Measurements from ENCODE around the gene CSF2RB. TPM values are rescaled to one million over a fixed set of nuclear protein-coding genes. Genes with fewer than 3 reads are reported as not detected.

The CSF2RB gene
- total RNA-seq, 1 donor from 2014 or later = under 0.01 TPM

DNA sequence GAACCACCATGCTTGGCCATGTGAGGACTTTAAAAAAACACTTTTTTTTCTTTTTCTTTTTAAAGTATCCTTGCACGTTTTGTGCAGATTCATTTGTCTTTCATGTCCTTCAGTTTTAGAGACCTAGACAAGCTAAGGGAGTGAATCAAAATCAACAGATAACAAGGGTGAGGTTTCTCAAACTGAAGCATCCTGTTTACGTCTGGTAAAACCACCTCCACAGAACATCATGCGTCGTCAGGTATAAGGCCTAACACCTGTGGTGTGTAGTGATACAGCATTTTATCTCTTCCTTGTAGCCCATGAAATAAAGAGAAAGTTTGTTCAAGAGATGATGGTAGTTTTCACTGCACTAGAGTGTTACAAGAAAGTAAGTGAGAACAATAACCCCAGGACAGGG is 26.3 kb upstream of the CSF2RB start:
- no peak overlapping the region for H3K4me3 ChIP-seq (ENCODE audit: low read depth, low read length)
- TF ChIP-seq, protein P1, sequence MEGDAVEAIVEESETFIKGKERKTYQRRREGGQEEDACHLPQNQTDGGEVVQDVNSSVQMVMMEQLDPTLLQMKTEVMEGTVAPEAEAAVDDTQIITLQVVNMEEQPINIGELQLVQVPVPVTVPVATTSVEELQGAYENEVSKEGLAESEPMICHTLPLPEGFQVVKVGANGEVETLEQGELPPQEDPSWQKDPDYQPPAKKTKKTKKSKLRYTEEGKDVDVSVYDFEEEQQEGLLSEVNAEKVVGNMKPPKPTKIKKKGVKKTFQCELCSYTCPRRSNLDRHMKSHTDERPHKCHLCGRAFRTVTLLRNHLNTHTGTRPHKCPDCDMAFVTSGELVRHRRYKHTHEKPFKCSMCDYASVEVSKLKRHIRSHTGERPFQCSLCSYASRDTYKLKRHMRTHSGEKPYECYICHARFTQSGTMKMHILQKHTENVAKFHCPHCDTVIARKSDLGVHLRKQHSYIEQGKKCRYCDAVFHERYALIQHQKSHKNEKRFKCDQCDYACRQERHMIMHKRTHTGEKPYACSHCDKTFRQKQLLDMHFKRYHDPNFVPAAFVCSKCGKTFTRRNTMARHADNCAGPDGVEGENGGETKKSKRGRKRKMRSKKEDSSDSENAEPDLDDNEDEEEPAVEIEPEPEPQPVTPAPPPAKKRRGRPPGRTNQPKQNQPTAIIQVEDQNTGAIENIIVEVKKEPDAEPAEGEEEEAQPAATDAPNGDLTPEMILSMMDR (conservative IDR thresholded peaks at IDR 0.05; ENCODE audit: low read depth, low read length) = no peak
- no peak for DNase-seq (ENCODE audit: low read depth)

DNA sequence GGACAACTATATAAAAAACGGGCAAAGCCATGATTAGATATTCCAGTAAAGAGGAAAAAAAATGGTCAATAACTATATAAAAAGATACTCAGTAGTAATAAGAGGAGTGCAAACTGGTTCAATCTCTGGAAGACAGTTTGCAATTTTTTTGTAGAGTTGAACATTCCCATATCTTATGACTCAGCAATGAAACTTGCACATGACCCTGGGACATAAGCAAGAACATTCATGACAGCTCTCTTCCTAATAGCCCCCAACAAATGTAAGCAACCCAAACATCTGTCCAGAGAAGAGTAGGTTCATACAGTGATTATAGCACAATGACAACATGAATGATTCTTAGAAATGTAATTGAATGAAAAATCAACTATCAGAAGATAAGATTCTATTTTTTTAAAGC is 21.8 kb upstream of the CSF2RB start:
- no peak overlapping the region for H3K4me3 ChIP-seq (ENCODE audit: low read depth, low read length)
- TF ChIP-seq, protein P1 (conservative IDR thresholded peaks at IDR 0.05; ENCODE audit: low read depth, low read length) = no peak
- no peak for DNase-seq (ENCODE audit: low read depth)

DNA sequence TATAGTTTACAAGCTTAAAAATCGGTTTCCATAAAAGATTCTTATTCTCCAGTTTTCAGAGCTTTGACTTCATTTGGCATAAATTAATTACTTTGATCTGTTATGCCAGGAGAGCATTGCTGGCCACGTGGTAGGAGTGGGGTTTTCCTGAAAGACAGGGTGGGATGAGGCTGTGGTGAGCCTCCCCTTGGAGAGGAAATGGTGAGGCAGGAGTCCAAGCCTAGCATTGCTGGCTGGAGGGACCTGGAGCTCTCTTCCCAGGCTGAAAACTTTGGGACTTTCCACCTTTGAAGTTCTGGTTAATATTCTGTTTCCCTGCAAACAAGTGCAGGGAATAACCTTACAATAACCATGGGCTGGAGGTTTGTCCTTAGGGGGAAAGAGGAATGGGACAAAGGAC is 21.1 kb upstream of the CSF2RB start:
- DNase-seq (ENCODE audit: low read depth) = no peak
- no peak overlapping the region for H3K4me3 ChIP-seq (ENCODE audit: low read depth, low read length)
- TF ChIP-seq, protein P1 (conservative IDR thresholded peaks at IDR 0.05; ENCODE audit: low read depth, low read length) = no peak

DNA sequence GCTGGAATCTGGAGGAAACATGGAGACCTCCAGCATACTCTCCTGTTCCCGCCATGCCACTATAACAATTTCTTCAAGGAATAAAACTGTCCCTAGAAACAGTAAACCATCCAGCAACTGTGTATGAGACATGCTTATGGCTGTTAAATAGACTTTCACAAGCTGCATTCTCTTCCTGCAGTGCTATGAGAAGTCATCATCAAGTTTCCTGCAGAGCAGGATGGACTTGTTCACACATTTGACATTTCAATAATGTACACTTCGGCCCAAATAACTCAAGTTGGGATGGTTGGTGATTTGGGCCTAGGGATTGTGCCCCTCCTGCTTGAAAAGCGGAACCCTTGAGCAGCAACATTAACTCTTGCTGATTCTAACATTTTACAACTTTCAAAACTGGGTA is 20.2 kb upstream of the CSF2RB start:
- TF ChIP-seq, protein P1 (conservative IDR thresholded peaks at IDR 0.05; ENCODE audit: low read depth, low read length) = no peak
- DNase-seq (ENCODE audit: low read depth) = no peak
- H3K4me3 ChIP-seq (ENCODE audit: low read depth, low read length) = no peak overlapping the region

DNA sequence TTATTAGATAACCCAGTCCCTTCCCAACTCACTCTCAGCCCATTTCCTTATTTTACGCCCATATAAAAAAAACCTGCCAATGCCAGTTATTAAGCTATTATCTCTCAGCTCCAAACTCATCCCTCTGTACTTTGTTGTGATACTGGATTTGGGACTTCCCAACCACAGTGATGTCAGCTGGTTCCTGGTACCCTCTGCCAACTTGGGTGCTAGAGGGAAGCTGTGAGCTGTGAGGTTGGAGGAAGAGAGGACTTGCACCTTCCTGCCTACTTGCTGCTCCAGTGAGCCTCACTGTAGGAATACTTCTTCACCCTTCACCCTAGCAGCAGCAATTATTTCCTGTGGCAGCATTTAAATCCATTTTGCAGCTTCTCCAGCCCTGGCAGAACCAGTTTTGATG is 19.2 kb upstream of the CSF2RB start:
- no peak overlapping the region for H3K4me3 ChIP-seq (ENCODE audit: low read depth, low read length)
- DNase-seq (ENCODE audit: low read depth) = no peak
- TF ChIP-seq, protein P1 (conservative IDR thresholded peaks at IDR 0.05; ENCODE audit: low read depth, low read length) = no peak

DNA sequence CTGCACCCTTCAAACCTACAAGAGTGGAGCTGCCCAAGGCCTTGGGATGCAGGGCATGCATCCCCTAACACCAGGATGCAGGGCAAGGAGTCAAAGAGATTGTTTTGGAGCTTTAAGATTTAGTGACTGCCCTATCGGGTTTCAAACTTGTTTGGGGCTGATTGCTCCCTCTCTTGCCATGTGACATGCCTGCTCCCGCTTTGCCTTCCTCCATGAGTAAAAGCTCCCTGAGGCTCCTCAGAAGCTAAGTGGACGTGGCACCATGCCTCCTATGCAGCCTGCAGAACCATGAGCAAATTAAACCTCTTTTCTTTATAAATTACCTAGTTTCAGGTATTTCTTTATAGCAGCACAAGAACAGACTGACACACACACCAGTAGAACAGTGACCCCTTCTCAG is 15.8 kb upstream of the CSF2RB start:
- TF ChIP-seq, protein P1 (conservative IDR thresholded peaks at IDR 0.05; ENCODE audit: low read depth, low read length) = no peak
- no peak overlapping the region for H3K4me3 ChIP-seq (ENCODE audit: low read depth, low read length)
- DNase-seq (ENCODE audit: low read depth) = no peak

DNA sequence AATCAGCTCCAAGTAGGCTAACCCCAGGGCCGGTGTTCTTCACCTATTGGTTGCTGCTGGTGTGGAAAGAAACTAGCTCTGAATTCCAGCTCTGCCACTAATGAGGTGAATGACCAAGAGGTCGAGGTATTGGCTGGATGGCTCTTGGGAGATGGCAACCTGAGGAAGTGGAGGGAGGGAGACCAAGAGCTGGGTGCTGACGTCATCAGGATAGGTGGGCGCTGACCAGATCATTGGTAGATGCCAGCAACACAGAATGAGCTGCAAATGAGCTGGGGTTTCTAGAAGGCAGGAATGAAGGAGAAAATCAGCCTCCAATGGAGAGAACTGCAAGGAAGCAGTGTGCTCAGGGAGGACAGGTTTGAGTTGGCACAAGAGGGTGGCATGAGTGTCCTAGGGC is 14.7 kb upstream of the CSF2RB start:
- TF ChIP-seq, protein P1 (conservative IDR thresholded peaks at IDR 0.05; ENCODE audit: low read depth, low read length) = no peak
- no peak for DNase-seq (ENCODE audit: low read depth)
- no peak overlapping the region for H3K4me3 ChIP-seq (ENCODE audit: low read depth, low read length)
